Epithelial cell of esophagus (primary cell): Measurements from ENCODE around the gene COMMD4.

Source experiments
- DNase-seq: peaks from one replicate; pipeline ENCODE4 v3.0.0; 2010; ENCODE audit warnings: low read depth
- H3K4me3 ChIP-seq: 2 replicates; pipeline ENCODE4 v1.5.1; 2011; ENCODE audit warnings: mild to moderate bottlenecking, low read length, control low read depth
- CTCF ChIP-seq: IDR thresholded peaks from 2 replicates; pipeline ENCODE4 v1.5.1; 2011; ENCODE audit warnings: low read depth, mild to moderate bottlenecking, low read length, control low read depth, inconsistent platforms; ENCODE audit not compliant: insufficient read depth; ENCODE audit errors: missing control alignments

The COMMD4 gene

GRCh38 chr15:75355369-75355768, 19.5 kb downstream of the COMMD4 start:
- DNase-seq, result no peak
- TF ChIP-seq CTCF, result no peak
- no peak overlapping the region for H3K4me3 ChIP-seq

- no peak for DNase-seq
- TF ChIP-seq CTCF, result no peak
- no peak overlapping the region for H3K4me3 ChIP-seq
Observed at GRCh38 chr15:75356006-75356405, 20.1 kb downstream of the COMMD4 start.

GRCh38 chr15:75356517-75356916, 20.7 kb downstream of the COMMD4 start:
- DNase-seq, result no peak
- no peak for TF ChIP-seq CTCF
- H3K4me3 ChIP-seq, result no peak overlapping the region

GRCh38 chr15:75357976-75358673, 22.3 kb downstream of the COMMD4 start:
- no peak overlapping the region for H3K4me3 ChIP-seq
- TF ChIP-seq CTCF, result no peak
- DNase-seq, result no peak

- DNase-seq, result no peak
- no peak for TF ChIP-seq CTCF
- H3K4me3 ChIP-seq, result no peak overlapping the region
Observed at GRCh38 chr15:75358771-75359536, 23.1 kb downstream of the COMMD4 start.

- H3K4me3 ChIP-seq, result no peak overlapping the region
- no peak for TF ChIP-seq CTCF
- DNase-seq, result no peak
Observed at GRCh38 chr15:75359537-75360250, 23.8 kb downstream of the COMMD4 start.
